ENCODE measurements around the gene AFDN.

- TF ChIP-seq CTCF (IDR thresholded peaks at IDR 0.05; ENCODE audit: low read length) (no peak), EZH2 (optimal IDR thresholded peaks at IDR 0.05; ENCODE audit: low read depth, low read length) (no peak)
These were observed 176.1 kb downstream of the AFDN start for GRCh38 chr6:168002804-168003203.

Measured in MM.1S (cell line).